ENCODE results near the gene ZBTB20.

The ZBTB20 gene

GRCh38 chr3:114427285-114428043, 719.6 kb downstream of the ZBTB20 start:
- DNase-seq, result no peak

GRCh38 chr3:114424337-114424736, 722.8 kb downstream of the ZBTB20 start:
- DNase-seq, result no peak

GRCh38 chr3:114421204-114421603, 725.9 kb downstream of the ZBTB20 start:
- no peak for DNase-seq

- no peak for DNase-seq
Observed at GRCh38 chr3:114420072-114420471, 727.0 kb downstream of the ZBTB20 start.

GRCh38 chr3:114418724-114419543, 728.2 kb downstream of the ZBTB20 start:
- DNase-seq, result no peak

- no peak for DNase-seq
Observed at GRCh38 chr3:114418107-114418506, 729.0 kb downstream of the ZBTB20 start.

GRCh38 chr3:114417675-114418074, 729.4 kb downstream of the ZBTB20 start:
- no peak for DNase-seq

- no peak for DNase-seq
Observed at GRCh38 chr3:114417265-114417664, 729.8 kb downstream of the ZBTB20 start.

GRCh38 chr3:114411811-114412803, 735.0 kb downstream of the ZBTB20 start:
- peak; percentile 37 for DNase-seq

- DNase-seq, result no peak
Observed at GRCh38 chr3:114411190-114411668, 735.9 kb downstream of the ZBTB20 start.

GRCh38 chr3:114408736-114409670, 738.1 kb downstream of the ZBTB20 start:
- no peak for DNase-seq

- no peak for DNase-seq
Observed at GRCh38 chr3:114406922-114407321, 740.2 kb downstream of the ZBTB20 start.

- DNase-seq, result no peak
Observed at GRCh38 chr3:114406286-114406685, 740.8 kb downstream of the ZBTB20 start.

GRCh38 chr3:114405202-114405990, 741.7 kb downstream of the ZBTB20 start:
- DNase-seq, result no peak

- DNase-seq, result no peak
Observed at GRCh38 chr3:114404590-114404989, 742.5 kb downstream of the ZBTB20 start.

GRCh38 chr3:114402838-114403237, 744.2 kb downstream of the ZBTB20 start:
- no peak for DNase-seq

- no peak for DNase-seq
Observed at GRCh38 chr3:114401346-114401745, 745.7 kb downstream of the ZBTB20 start.

- no peak for DNase-seq
Observed at GRCh38 chr3:114400371-114400770, 746.7 kb downstream of the ZBTB20 start.

GRCh38 chr3:114394551-114394950, 752.5 kb downstream of the ZBTB20 start:
- no peak for DNase-seq

GRCh38 chr3:114393367-114394072, 753.6 kb downstream of the ZBTB20 start:
- no peak for DNase-seq

Measured in stimulated activated CD4-positive, alpha-beta T cell treated with anti-CD3 and anti-CD28 coated beads, Interleukin-1b, Interleukin-23, amount 100 ng/mL, for 48 hours (primary cell).